Pons (tissue), 1 donor: Measurements from ENCODE around the gene CCSER2.
"Not testable (repeated sequence)": the region's sequence is repeated elsewhere in the genome, so short reads cannot be mapped to it uniquely, and the experiment has no call there.

Source experiments
- DNase-seq: peaks from one replicate; pipeline ENCODE4 v3.0.0-alpha.2; 2016; ENCODE audit warnings: low spot score

The CCSER2 gene, protein sequence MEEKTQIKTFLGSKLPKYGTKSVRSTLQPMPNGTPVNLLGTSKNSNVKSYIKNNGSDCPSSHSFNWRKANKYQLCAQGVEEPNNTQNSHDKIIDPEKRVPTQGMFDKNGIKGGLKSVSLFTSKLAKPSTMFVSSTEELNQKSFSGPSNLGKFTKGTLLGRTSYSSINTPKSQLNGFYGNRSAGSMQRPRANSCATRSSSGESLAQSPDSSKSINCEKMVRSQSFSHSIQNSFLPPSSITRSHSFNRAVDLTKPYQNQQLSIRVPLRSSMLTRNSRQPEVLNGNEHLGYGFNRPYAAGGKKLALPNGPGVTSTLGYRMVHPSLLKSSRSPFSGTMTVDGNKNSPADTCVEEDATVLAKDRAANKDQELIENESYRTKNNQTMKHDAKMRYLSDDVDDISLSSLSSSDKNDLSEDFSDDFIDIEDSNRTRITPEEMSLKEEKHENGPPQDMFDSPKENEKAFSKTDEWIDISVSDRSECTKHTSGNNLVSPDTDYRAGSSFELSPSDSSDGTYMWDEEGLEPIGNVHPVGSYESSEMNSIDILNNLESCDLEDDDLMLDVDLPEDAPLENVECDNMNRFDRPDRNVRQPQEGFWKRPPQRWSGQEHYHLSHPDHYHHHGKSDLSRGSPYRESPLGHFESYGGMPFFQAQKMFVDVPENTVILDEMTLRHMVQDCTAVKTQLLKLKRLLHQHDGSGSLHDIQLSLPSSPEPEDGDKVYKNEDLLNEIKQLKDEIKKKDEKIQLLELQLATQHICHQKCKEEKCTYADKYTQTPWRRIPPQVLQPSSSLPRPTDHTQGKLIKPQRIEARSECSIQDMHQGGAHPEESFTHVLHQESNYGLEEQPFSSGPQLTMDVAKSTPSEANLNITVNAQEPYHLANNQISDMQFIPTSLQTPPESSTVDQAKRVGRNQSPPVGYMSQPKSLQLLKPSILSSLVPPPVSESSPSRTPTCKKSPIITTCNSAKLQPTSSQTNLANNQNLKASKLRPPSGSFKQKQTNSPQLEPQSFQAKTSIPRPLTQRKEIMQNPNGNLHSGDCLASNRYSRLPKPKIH

DNA sequence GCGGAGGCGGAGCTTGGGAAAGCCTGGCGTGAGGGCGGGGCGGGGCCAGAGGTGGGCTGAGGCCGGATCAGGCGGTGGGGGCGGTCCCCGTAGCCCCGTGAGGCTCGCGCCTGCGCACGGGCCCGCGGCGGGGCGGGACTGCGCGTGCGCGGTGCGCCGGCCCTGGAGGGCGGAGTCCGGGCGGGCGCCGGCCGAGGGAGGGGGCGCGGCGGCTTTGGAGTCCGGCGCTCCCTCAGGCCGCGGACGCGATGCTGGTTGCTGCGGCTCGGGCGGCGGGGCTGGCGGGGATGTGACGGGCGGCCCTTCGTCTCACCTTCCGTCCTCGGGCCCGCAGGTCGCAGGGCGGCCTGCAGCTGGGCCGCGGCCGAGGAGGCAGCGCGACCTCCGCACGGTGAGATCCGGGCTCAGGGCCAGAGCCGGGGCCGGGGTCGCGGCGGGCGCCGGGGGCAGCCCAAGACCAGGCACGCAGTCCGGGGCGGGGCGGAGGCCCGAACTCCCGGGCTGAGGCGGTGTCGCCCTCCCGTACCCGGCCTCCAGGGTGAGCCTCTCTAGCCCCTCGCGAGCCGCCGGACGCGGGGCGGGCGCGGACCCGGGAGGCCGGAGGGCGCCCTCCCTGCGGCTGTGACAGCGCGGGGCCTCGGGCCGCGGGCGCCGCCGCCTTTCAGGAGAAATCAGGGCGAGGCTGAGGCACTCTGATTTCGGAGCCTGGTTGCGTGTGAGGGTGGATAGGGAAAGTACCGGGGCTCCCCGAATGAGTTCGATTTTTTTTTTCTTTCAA lies at the start of gene CCSER2:
Gene CCSER2 (plus strand): TSS at position 172 of the 778 bp plus-strand sequence. CDS start 42,464 bp downstream, outside the sequence.
- peak; percentile 38 for DNase-seq

DNA sequence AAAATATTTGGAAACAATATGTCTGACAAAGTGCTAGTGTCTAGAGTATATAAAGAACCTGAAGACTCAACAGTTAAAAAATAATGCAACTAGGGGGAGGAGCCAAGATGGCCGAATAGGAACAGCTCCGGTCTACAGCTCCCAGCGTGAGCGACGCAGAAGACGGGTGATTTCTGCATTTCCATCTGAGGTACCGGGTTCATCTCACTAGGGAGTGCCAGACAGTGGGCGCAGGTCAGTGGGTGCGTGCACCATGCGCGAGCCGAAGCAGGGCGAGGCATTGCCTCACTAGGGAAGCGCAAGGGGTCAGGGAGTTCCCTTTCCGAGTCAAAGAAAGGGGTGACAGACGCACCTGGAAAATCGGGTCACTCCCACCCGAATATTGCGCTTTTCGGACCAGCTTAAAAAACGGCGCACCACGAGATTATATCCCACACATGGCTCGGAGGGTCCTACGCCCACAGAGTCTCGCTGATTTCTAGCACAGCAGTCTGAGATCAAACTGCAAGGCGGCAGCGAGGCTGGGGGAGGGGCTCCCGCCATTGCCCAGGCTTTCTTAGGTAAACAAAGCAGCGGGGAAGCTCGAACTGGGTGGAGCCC lies 48.4 kb upstream of the CCSER2 start:
- DNase-seq, result not testable (repeated sequence)

DNA sequence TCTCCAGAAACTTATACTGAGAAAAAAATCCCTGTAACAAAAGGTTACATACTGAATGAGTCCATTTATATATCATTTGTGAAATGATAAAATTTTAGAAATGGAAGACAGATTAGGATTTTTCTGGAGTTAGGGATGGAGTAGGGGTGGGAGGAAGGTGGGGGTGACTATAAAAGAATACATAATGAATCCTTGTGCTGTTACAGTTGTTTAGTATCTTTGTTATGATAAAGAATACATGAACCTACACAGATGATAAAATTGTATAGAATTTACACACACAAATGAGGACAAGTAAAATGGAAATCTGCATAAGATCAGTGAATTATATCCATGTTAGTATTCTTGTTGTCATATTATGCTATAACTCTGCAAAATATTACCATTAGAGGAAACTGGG lies 41.7 kb upstream of the CCSER2 start:
- no peak for DNase-seq

DNA sequence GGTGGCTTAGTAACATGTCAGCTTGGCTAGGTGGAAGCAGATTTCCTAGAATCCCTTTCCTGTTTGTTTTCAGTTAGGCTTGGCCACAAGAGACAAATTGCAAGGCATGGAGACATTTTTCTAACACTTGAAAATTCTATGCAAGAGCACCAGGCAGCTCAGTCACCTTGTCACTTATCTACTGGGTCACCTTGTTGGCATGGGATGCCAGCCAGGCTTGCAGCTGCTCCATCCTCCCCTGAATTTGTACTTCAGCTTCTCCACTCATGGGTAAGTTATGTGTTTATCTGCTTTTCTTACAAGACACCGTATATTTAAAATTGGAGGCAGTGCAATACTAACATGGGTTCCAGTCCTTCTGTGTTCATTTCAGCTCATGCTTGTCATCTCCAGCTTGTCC lies 40.2 kb upstream of the CCSER2 start:
- no peak for DNase-seq

DNA sequence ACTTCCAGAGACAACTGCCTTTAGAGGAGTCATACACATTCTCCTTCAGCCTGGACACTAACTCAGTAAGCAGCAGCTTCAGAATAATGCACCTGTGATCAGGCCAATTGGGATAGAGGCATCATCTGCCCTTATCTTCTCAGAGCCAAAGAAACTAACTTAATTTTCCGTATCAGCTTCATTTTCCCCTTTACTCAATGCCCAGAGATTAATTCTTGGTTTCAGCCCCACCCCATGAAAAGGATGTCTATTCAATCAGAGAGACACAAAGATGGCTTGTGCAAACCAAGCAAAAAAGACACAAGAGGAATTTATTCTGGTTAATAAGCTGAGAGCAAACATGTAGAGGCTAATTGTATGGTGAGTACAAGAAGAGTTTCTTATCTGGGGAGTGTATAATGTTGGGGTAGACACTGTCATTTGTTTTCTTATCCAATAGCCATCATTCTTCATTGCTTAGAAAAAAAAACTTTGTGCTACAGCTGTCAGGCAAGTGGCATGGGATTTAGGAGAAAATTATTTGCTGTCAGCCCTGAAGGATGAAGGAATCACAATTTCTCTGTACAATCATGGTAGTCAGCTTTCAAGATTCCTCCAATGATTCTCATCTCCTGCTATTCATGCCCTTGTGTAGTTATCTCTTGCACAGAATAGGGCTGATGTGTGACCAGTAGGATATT lies 38.7 kb upstream of the CCSER2 start:
- DNase-seq, result peak; percentile 62

DNA sequence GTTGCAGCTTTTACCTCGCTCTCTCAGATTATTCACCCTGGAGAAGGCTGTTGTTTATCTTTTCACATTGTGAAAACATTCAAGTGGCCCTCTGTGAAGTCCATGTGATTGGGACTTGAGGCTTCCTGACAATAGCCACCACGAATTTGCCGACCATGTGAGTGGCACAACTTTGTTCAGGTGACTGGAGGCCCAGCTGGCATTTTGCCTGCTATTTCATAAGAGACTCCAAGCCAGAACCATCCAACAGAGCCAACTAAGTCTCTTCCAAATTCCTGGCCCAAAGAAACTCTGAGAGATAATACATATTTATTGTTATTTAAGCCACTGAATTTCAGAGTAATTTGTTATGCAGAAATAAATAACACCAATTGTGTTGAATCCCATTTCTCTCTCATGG lies 38.2 kb upstream of the CCSER2 start:
- DNase-seq, result no peak

DNA sequence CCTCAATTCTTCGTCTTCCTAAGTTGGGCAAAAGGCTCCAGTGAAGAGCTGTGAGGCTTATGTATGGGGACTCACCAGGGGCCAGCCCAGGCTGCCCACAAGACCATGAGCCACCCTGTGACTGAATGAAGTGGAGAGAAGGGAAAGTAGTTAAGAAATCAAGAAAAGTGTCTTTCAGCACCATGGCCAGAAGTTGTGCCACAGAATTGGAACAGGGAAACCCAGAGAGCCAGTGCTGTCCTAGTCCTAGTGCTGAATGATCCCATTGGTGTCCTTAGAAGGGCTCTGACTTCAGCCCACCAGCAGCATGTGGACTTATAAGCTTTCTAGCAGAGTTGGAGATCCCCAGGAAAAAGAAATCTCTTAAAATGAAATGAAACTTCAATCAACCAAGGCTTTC lies 37.0 kb upstream of the CCSER2 start:
- no peak for DNase-seq

DNA sequence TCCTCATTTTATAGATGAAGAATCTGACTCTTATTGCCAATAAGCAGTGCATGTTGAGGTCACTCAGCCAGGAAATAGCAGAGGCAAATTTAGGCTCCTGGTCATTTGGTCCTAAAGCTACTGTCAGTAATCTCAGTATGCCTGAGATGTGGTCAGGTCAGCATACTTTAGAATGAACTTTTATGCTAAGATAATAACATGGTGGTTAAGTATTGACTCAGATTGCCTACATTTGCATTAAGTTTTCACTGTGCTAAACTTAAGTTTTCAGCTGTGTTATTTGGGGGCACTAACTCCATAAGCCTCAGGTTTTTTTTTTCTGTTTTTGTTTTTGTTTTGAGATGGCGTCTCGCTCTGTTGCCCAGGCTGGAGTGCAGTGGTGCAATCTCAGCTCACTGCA lies 35.9 kb upstream of the CCSER2 start:
- no peak for DNase-seq

DNA sequence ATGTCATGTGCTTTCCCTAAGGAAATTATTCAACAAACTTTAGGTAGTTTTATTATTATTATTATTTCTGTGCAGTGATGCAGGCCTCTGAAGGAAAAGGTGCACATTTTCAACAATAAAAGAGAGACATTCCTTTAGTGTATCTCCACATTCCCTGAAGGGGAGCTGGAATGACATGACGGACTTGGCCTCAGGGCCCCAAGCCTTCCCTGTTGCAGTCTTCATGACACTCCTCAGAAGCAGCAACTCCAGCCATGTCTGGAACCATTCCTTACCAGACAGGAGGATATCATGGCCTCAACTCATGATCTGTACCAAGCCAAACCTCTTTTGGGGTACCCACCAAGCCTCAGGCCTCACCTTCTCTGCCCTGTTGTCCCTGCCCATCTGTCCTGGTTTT lies 35.2 kb upstream of the CCSER2 start:
- DNase-seq, result no peak

DNA sequence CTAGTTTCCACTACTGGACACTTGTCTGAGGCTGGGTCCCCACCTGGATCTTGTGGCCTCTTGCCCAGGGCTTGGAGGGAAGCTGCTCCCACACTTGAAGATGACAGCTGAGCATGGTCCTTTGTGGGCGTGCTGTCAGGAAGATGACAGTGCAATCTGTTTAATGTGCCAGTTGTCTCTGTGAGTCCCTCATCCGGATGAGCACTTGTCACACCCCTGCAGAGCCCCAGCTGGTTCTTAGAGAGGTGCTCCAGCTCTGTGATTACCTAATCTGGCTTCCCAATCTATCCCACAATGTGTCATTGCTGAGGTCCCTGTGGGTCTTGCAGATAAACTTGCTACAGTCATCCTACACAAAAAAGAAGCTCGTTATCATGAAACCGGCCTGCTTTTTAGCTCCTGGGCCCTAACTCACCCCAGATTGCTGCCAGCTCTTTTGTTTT lies 34.8 kb upstream of the CCSER2 start:
- no peak for DNase-seq

DNA sequence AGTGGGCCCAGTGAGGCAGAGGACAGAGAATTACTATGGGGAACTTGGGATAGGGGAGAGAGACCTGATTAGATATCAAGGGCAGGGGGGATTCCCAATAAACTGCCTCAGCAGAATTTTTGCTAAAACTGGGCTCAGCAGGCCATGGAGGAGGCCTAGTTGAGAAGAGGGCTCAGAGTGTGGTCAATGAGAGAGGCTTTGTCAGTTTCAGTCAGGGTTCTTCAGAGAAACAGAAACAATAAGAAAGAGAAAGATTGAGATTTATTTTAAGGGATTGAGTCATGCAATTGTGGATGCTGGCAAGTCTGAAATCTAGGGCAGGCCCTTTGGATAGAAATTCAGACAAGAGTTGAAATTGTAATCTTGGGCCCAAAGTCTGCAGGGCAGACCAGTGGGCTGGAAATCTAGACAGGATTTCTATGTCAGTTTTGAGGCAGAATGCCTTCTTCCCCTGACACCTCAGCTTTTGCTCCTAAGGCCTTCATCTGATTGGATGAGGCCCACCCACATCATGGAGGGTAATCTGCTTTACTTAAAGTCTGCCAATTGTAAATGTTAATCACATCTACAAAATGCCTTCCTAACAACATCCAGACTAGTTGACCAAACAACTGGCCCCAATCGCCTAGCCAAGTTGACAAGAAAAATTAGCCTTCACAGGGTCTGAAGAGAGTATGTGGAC lies 33.5 kb upstream of the CCSER2 start:
- DNase-seq, result no peak

DNA sequence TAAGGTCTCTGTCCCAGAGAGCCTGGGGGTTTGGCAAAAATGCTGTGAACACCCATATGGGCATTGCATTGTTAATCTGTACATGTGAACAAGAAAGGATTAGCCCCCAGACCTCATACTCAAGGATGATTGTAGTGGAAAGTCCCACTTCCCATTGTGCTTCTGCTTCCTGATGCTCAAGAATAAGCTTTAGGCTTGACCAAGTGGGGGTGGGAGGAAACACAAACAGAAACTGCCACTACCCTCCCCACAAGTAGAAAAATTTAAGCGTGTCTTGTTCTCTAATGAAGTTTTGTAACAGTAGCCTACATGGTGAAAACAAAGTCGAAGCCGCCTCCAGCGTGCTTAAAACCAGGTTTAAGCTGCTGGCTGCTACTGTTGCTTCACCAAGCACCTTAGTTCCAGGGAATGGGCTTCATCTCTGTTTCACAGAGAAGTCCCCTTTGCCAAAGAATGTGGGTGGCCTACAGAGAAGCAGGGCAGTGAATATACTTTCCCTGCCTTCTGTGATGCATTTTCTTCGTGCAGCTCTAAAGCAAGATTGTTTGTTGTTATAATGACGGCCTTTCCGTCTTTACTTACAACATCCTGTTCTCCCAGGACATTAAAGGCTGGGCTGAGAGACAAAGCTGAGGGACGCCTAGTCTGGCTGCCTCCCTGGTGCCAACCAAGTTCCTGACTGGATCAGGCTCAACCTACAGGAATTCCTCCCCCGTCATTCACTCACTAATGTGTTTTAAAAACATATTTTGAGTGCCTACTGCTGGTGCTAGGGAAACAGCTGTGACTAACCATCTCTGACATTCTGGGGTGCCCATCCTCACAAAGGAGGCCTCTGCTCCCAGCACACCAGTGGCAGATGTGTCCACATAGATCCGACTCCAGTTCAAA lies 32.1 kb upstream of the CCSER2 start:
- DNase-seq, result no peak

DNA sequence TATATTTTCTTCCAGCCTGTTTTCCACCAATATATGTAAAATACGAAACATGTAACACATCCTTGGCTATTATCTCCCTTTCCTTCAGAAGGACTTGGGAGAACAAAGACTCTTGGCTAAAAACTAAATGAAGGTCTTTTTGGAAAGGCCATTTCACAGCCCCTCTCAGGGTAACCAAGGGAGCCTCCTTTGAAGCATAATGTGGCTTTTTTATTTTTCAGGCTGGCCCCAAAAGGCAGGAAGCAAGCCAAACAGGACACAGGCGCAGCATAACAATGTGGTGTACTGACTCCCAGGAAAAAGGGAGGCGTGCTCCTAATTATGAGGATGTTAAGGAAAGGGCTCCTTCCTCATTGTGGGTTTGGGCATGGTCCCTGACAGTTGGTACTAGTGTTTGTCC lies 30.3 kb upstream of the CCSER2 start:
- DNase-seq, result peak; percentile 49

DNA sequence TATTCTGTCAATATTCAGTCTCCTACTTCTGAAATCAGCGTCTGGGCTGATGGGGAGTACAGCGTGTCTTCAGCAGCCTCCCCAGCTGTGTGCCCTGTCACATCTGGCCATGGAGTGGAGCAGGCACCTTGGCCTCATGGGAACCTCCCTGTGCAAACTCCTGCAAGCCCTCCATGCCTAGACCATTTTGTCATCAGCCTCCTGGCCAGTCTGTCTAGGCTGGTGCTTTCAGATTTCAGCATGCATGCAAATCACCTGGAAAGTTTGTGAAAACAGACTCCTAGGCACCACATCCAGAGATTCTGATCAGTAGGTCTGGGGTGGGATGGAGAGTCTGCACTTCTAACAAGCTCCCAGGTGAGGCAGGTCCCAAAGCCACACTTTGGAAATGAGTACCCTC lies 26.2 kb upstream of the CCSER2 start:
- no peak for DNase-seq

DNA sequence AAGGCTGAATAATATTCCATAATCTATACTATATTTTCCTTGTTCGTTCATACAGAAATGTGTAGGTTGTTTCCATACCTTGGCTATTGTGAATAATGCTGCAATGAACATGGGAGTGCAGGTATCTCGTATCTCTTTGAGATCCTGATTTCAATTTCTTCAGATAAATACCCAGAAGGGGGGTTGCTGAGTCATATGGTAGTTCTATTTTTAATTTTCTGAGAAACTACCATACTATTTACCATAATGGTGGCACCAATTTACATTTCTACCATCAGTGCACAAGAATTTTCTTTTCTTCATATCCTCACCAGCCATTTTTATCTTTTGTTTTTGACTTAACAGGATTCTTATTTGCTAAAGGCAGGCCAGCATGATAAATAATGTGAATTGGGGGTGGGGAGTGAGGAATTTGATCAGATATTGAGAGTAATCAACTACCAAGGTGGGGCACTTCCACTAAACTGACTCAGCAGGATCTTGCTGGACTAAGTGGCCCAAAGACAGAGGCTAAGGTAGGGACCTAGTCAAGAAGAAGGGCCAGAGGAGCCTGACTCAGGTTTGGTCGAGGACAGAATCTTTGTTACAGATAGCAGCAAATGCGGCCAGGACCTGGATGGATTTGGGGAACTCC lies 21.5 kb upstream of the CCSER2 start:
- DNase-seq, result no peak

DNA sequence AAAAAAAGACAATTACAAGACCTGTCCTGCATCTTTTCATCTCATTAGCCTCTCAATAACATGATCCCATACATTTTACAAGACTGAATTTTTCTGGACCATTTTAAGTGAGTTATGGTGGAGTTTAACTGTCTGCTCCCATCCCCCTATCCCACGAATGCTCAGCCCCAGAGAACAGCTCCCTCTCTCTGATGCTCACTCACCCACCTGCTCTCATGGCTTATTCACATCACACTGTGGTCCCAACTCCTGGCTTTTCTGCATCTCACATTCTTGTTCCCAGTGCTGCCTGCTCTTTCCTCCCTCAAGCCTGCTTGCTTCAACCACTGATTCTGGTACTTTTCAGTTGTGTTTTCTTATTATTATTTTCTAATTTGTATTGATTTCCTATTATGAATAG lies 20.4 kb upstream of the CCSER2 start:
- no peak for DNase-seq

DNA sequence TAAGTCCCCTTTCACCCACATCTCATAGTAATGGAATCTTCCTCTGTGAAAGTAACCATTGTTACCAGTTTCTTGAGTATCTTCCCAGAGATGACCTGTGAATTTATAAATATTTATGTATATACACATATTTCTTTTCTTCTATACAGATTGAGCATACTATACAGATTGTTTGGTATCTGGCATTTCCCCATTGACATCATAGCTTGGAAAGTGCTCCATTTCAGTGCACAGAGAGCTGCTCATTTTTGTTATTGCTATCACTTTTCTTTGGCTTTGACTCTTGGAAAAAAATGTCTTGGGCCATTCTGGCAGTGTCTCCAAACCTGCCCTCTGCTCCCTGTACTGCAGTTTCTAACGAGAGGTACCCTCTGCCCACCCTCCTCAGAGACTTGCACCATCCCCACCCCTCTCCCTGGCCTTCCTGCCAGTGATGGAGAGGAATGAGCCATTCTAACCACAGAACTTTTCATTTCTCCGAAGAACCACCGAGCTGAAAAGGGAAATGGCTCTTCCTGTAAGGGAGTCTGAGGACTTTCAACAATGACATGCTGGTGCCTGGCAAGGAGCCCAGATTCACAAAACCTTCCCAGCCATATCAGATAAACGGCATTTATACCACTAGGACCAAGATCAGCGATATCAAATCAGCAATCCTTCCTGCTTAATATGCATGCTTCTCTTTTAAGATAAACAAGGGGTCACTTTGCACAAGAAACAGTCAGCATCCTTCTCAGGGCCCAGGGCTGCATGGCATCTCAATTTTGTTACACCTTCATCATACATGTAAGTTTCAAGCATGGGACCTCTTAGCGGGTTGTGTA lies 19.7 kb upstream of the CCSER2 start:
- peak; percentile 60 for DNase-seq

DNA sequence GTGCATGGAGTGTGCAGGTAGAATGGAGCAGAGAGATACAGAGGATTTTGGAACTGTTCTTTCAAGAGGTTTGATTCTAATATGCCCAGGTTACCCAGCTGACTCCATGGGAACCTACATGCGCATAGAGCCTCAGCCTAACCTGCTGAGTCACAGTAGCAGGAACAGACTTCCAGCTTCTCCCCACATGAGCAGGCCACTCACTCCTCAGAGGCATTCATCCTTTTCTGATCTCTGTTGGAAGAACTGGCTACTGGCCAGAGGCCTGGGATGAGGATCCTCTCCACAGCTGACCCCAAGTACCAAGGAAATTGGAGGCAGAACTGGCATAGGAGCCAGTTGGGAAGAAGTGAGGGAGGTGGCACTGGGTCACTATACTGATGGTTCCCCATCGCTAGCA lies 17.9 kb upstream of the CCSER2 start:
- no peak for DNase-seq
